D721Med (cell line): ENCODE measurements around the gene TOMM20.
"Not testable (repeated sequence)": the region's sequence is repeated elsewhere in the genome, so short reads cannot be mapped to it uniquely, and the experiment has no call there.

ENCODE experiments used
- DNase-seq: peaks from one replicate; pipeline ENCODE4 v3.0.0; 2011; ENCODE audit warnings: low spot score; ENCODE audit not compliant: insufficient read length
- FAIRE-seq: peaks from 2 replicates; lab custom pipeline; 2011; peaks lifted over from hg19 to GRCh38; lab: Jason Lieb, UNC
- CTCF ChIP-seq: IDR thresholded peaks from 2 replicates; pipeline ENCODE4 v1.5.1; 2012; ENCODE audit warnings: mild to moderate bottlenecking, control low read depth; ENCODE audit not compliant: insufficient read depth; ENCODE audit errors: missing control alignments

Gene TOMM20

GRCh38 chr1:235095938-235096562 lies 32.6 kb downstream of the TOMM20 start:
- DNase-seq (no peak), FAIRE-seq (no peak)
- no peak for TF ChIP-seq CTCF

GRCh38 chr1:235093696-235094592 lies 34.7 kb downstream of the TOMM20 start:
- DNase-seq (peak; percentile 84), FAIRE-seq (peak; percentile 92)
- TF ChIP-seq CTCF: peak; percentile 100

GRCh38 chr1:235093013-235093695 lies 35.5 kb downstream of the TOMM20 start:
- TF ChIP-seq CTCF: peak; percentile 32
- DNase-seq (no peak), FAIRE-seq (no peak)

- not testable (repeated sequence) for DNase-seq, FAIRE-seq
These were observed 36.2 kb downstream of the TOMM20 start for GRCh38 chr1:235092415-235092814.

GRCh38 chr1:235092045-235092406 lies 36.6 kb downstream of the TOMM20 start:
- not testable (repeated sequence) for DNase-seq, FAIRE-seq

- not testable (repeated sequence) for FAIRE-seq, DNase-seq
These were observed 37.2 kb downstream of the TOMM20 start for GRCh38 chr1:235091319-235092044.

- FAIRE-seq (no peak), DNase-seq (no peak)
- TF ChIP-seq CTCF: no peak
These were observed 38.1 kb downstream of the TOMM20 start for GRCh38 chr1:235090406-235091069.

GRCh38 chr1:235088907-235089306 lies 39.7 kb downstream of the TOMM20 start:
- no peak for TF ChIP-seq CTCF
- DNase-seq (no peak), FAIRE-seq (no peak)
